GM23338 (cell line): ENCODE data around the gene SCG5.

ENCODE experiments used
- CREB1 ChIP-seq: fragments of 250-450 bp; sonication (Bioruptor Pico); IDR thresholded peaks from 2 replicates; pipeline ENCODE4 v1.5.0; 2020; ENCODE audit warnings: low read depth, mild to moderate bottlenecking, moderate library complexity
- TF ChIP-seq, protein P1 (sequence below), 2 experiments: fragments of 200-600 bp in 1 of 2; sonication (generic) in 1 of 2; conservative IDR thresholded peaks; 2 replicates each; pipeline versions ENCODE4 v1.5.1 to v1.6.1; 2016 to 2017; ENCODE audit warnings: antibody characterized with exemption in 2 of 2, low read depth in 2 of 2, mild to moderate bottlenecking in 2 of 2, moderate library complexity in 1 of 2

DNA sequence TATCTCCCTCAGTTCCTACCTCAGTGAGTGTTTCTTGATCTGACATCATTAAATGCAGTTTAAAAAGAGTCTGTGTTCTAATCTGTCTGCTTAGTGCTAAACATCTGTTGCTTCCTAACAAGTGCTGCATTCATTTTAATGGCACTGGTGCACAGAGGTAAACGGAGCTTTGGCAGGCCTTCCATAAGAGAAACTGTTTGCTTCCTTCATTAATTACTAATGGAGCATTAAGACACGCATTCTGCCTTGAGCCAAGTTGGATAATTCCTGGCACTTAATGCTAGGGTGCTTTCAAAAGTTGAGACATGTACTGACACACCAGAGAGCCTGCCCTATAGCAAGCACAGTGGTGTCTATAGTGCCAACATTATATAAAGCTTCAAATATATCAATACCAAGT is 34.7 kb downstream of the SCG5 start:
- TF ChIP-seq, protein P1, sequence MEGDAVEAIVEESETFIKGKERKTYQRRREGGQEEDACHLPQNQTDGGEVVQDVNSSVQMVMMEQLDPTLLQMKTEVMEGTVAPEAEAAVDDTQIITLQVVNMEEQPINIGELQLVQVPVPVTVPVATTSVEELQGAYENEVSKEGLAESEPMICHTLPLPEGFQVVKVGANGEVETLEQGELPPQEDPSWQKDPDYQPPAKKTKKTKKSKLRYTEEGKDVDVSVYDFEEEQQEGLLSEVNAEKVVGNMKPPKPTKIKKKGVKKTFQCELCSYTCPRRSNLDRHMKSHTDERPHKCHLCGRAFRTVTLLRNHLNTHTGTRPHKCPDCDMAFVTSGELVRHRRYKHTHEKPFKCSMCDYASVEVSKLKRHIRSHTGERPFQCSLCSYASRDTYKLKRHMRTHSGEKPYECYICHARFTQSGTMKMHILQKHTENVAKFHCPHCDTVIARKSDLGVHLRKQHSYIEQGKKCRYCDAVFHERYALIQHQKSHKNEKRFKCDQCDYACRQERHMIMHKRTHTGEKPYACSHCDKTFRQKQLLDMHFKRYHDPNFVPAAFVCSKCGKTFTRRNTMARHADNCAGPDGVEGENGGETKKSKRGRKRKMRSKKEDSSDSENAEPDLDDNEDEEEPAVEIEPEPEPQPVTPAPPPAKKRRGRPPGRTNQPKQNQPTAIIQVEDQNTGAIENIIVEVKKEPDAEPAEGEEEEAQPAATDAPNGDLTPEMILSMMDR (conservative IDR thresholded peaks at IDR 0.05; ENCODE audit: low read depth in 2 of 2), result no peak
- no peak for TF ChIP-seq CREB1 (CRISPR knock-in tag)
